RWPE1 (cell line): ENCODE data around the gene RIPK3.
A peak's percentile ranks its signal among the peaks of the same experiment; 100 is the strongest.

Source experiments
- CTCF ChIA-PET: fragments of 350-600 bp; sonication (Branson Sonifier 250); formaldehyde crosslinking; extraction: SDS; loops from one replicate; lab custom pipeline; 2021; lab: Yijun Ruan, JAX
- POLR2A ChIA-PET: fragments of 400-600 bp; formaldehyde crosslinking; extraction: SDS; loops from one replicate; lab custom pipeline; 2020; ENCODE audit warnings: antibody characterized with exemption; ENCODE audit not compliant: low non-redundant PET; lab: Yijun Ruan, JAX
- DNase-seq: peaks from one replicate; pipeline ENCODE4 v3.0.0; 2012; ENCODE audit warnings: low spot score
- H3K27ac ChIP-seq: fragments of 450-650 bp; 2 replicates; pipeline ENCODE4 v1.5.1; 2017
- TF ChIP-seq, protein P1 (sequence below): fragments of 450-650 bp; conservative IDR thresholded peaks from 2 replicates; pipeline ENCODE4 v1.5.1; 2017; ENCODE audit warnings: low read depth, mild to moderate bottlenecking

The RIPK3 gene

DNA sequence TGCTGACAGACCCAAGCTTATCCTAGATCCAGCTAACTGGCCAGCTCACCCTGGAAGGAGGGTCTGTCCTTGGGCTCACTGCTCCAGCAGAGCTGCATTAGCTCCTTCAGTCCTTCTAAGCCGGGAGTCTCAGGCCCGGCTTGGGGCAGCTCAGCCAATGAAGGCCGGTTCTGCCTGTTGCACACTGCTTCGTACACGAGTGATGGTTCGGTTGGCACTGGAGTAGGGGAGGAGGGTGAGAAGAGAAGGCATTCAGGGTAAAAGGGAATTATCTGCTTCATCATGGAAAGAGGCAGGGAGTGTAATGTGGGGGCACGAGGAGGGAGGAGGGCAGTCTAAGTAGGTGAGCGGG is 2.0 kb downstream of the RIPK3 start:
- TF ChIP-seq, protein P1, sequence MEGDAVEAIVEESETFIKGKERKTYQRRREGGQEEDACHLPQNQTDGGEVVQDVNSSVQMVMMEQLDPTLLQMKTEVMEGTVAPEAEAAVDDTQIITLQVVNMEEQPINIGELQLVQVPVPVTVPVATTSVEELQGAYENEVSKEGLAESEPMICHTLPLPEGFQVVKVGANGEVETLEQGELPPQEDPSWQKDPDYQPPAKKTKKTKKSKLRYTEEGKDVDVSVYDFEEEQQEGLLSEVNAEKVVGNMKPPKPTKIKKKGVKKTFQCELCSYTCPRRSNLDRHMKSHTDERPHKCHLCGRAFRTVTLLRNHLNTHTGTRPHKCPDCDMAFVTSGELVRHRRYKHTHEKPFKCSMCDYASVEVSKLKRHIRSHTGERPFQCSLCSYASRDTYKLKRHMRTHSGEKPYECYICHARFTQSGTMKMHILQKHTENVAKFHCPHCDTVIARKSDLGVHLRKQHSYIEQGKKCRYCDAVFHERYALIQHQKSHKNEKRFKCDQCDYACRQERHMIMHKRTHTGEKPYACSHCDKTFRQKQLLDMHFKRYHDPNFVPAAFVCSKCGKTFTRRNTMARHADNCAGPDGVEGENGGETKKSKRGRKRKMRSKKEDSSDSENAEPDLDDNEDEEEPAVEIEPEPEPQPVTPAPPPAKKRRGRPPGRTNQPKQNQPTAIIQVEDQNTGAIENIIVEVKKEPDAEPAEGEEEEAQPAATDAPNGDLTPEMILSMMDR: no peak
- DNase-seq: no peak
- no peak overlapping the region for H3K27ac ChIP-seq
- ChIA-PET POLR2A (interaction anchor here (1.8 kb wide), 1 partner anchor 92 kb away, joined by 4 read pairs; the partner anchor contains the start of genes CBLN3 and KHNYN), CTCF (interaction anchor here (0.6 to 1.7 kb wide), 3 partner anchors 72 to 94 kb away, joined by 3 to 6 read pairs (median 4); no protein-coding TSS in a partner anchor)

DNA sequence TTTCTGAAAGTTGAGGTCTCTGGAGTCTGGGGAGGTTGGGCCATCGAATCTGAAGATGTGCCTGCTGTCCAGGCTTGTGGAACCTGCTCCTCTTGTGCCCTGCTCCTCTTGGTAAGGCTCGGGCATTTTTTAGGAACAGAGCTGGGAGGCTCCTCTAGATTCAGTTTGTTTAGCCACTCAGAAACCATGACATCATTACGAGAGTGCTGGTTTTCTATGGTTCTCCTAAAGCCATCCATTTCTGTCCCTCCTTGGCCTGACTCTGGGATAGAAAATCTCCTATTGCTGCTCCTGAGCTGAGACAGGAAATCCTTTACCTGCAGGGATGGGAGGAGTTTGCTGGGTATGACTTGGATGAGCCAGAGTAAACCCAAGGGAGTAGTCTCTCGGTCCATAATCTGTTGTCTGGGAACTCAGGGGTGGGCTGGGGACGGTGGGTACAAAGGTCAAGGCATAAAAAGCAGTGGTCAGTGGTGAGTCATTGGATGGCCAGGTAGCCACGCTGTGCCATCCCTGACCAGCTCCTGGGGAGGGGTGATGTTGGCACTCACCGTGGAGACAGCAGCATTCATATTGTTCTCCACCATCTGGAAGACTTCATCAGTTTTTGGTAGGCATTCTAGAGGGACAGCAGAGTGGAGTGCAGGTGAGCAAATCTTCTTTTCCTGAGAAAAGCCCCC is 2.5 kb downstream of the RIPK3 start:
- H3K27ac ChIP-seq: no peak overlapping the region
- ChIA-PET CTCF (interaction anchor here (0.7 to 5.3 kb wide), 5 partner anchors 23 to 100 kb away, joined by 3 to 94 read pairs (median 6); partner anchors contain the start of genes CBLN3 and KHNYN), POLR2A (interaction anchor here (1.8 kb wide), 1 partner anchor 93 kb away, joined by 4 read pairs; the partner anchor contains the start of genes CBLN3 and KHNYN)
- TF ChIP-seq, protein P1: no peak
- no peak for DNase-seq

DNA sequence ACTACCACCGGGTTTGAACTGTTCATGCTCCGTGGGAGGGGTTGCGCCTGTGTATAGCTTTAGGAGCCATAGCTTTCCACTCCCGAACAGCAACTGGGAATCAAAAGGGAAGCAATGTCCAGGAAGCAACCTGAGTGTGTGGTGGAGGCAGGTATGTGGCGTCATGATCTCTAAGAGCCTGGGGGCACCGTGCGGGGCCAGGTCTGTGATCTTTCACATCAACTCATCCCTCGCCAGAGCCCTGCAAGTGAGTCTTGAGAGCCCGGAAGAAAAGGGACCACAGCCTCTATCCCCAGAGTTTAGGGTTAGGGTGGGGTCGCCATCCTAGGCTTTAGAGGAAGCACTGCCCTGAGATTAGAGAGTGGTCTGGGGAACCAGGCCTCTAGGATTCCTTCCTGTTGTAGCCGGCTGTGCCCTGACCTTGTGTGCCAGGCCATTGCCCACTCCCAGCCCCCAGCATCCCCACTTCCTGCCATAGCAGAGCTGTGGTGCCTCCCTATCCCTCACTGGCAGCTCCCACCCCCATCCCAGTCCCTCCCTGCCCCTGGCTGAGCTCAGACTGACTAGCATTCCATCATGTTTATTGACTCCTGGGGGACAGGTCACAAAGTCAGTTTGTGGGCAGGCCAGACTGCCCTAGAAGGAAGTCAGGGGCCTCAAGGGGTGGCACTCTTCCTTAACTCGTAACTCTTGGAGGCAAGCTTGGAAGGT is 4.2 kb downstream of the RIPK3 start:
- no peak for DNase-seq
- no peak overlapping the region for H3K27ac ChIP-seq
- TF ChIP-seq, protein P1: no peak
- ChIA-PET POLR2A (interaction anchor here (0.7 kb wide), 1 partner anchor 96 kb away, joined by 5 read pairs; no protein-coding TSS in a partner anchor), CTCF (interaction anchor here (5.3 kb wide), 1 partner anchor 96 kb away, joined by 94 read pairs; the partner anchor contains the start of genes CBLN3 and KHNYN)

DNA sequence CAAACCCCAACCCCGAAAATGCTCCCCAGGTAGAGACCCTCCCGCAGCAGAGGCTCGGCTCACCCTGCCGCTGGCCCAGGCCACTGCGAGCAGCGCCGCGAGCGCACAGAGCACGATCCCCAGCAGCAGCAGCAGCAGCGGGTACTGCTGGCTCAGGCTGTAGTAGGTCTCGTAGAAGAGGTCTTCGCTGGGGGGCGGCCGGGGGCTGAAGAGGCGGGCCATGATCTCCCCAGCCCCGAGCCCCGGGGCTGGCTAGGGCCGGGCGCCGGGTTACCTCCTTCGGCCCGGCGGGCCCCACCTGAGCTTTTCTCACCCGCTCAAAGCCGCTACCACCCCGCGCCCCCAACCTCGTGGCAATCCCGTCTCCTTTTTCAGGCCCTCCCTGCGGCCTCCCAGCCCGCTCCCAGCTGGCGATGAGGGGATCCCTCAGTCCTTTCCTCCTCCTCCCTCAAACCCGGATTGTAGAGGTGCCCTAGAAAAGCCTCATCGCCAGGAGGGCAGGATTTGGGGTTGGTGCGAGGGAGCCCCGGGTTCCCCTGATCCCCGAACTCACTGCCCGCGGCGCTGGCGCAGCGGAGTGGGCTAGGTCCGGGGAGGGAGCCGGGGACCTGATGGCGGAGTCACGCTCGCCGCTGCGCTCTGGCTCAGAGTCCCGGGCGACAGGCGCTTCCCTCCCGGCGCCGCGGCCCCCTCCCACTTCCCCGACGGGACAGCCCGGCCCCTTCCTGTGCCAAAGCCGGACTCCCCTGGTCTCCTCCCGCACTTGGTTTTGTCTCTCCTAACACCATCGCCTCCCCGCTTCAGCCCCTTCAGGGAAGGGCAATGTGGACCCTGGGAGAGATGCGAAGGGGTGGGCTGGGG is 5.1 kb downstream of the RIPK3 start, which contains the start of gene ADCY4:
Gene ADCY4, minus strand, starts transcription at position 641 of the 861 bp plus-strand sequence. Its CDS starts 419 bp downstream, at position 222.
- H3K27ac ChIP-seq: no peak within 1 kb of the TSS
- ChIA-PET CTCF (interaction anchor here (1.2 to 5.3 kb wide), 7 partner anchors 10 to 97 kb away, joined by 5 to 94 read pairs (median 8); partner anchors contain the start of genes CBLN3, CIDEB and KHNYN), POLR2A (interaction anchor here (1.9 kb wide), 1 partner anchor 96 kb away, joined by 11 read pairs; the partner anchor contains the start of genes CBLN3 and KHNYN)
- DNase-seq: no peak
- TF ChIP-seq, protein P1: no peak

DNA sequence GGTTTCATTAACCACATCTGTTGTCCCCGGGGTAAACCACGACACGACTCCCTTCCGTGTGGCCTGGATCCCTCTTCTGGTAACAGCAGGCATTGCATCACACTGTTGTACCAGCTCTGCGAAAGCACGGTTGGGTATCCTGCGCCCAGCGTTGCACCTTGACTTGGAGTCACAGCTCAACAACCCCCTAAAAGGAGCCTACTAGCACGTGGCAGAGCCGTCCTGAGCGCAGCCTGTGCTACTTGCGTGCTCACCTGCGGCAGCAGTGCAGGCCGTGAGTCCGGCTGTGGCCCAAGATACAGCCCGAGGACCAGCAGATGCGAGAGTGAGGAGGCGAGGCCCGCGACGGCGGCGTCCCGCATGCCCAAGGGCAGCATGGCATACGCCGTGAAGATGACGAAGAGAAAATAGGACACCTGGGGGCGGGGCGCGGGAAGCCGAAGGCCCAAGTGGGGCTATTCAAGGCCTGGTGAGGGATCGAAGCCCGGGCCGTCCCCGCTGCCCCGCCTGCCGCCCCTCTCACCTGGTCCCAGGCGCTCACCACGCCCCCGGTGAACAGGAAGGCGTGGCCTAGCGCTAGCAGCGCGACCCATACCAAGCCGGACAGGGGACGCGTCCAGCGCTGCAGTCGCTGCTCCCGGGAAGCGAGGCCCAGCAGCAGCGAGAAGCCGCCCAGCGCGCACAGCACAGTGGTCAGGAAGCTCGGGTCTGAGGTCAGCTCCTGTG is 7.4 kb downstream of the RIPK3 start:
- peak; percentile 77 for DNase-seq
- no peak overlapping the region for H3K27ac ChIP-seq
- TF ChIP-seq, protein P1: peak; percentile 85
- ChIA-PET CTCF (interaction anchor here (0.6 to 5.3 kb wide), 13 partner anchors 11 to 104 kb away, joined by 3 to 94 read pairs (median 4); partner anchors contain the start of genes CBLN3 and KHNYN), POLR2A (interaction anchor here (0.5 to 1.9 kb wide), 3 partner anchors 32 to 98 kb away, joined by 3 to 11 read pairs (median 7); partner anchors contain the start of genes CBLN3 and KHNYN)
